ENCODE measurements around the gene AJUBA.
"Not testable (repeated sequence)": the region's sequence is repeated elsewhere in the genome, so short reads cannot be mapped to it uniquely, and the experiment has no call there.

The AJUBA gene

GRCh38 chr14:23005451-23006187 is 23.3 kb upstream of the AJUBA start:
- no peak for DNase-seq

DNA sequence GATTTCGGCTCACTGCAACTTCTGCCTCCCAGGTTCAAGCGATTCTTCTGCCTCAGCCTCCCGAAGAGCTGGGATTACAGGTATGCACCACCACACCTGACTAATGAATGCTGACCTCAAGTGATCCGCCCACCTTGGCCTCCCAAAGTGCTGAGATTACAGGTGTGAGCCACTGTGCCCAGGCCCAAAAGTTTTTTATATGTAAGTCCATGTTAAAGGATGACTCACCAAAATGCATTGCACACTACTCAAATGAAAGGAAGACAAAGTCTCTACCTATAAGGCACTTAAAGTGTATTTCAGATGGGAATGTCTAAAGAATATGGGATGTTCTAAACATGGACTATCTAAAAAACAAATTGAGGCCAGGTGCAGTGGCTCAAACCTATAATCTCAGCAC is 21.9 kb upstream of the AJUBA start:
- DNase-seq = not testable (repeated sequence)

DNA sequence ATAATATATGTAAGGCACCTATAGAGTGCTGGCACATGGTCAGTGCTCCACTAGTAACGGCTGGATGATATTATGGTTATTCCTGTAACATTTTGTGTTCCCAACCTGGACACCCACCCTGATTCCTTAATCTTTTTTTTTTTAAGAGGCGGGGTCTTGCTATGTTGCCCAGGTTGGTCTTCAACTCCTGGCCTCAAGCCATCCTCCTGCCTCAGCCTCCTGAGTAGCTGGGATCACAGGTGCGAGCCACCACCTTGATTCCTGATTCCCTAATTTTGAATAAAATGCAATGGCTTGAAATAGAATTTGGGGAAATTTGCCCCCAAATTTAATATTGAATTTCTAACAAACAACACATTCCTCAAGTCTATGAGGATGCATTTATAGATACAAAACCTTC is 20.2 kb upstream of the AJUBA start:
- DNase-seq = no peak

DNA sequence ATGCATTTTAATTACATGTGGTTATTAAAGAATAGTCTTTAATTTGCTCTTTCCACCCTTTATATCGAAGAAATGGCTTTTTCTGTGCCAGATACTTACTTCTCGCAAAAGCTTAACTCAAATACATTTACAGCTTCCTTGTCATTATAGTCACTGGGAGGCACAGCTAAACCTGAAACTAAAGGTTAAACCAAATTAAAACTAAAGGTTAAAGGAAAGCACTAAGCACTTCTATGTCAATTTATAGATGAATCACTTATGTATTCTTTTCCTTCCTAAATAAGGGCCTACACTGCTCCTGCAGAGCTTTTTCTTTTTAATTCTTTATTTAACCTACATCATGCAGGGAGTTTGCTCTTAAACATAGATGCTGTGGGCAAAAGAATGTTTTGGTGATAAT is 18.5 kb upstream of the AJUBA start:
- DNase-seq = no peak

DNA sequence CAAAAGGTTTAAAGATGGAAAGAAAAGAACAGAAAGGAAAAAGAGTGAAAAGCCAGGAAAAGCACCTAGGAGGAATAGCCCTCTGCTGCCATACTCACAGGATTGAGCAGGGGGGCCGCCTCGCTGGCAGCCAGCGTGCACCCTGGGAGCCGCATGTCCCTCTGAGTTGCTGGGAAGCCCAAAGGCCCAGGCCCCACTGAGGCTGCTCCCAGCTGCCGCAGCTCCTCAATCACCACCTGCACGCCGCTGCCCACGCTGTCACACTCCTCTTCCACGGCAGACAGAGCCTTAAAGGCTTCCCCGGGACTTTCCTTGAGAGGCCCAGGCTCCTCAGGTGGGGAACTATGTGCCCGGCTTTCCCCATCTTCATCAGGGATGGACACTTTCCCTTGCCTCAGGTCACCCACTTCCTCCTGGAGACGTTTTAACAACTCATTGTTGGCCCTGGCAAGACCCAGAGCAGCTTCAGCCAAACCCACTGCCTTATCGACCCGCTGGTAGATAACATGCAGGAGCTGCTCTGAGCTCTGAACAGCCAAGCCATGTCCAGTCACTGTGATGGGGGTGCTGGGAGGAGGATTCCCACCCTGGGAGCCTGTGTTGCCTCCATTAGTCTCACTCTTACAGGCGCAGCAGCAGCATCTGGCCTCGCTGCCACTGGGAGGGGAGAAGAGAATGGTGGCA is 16.1 kb upstream of the AJUBA start:
- DNase-seq = no peak

DNA sequence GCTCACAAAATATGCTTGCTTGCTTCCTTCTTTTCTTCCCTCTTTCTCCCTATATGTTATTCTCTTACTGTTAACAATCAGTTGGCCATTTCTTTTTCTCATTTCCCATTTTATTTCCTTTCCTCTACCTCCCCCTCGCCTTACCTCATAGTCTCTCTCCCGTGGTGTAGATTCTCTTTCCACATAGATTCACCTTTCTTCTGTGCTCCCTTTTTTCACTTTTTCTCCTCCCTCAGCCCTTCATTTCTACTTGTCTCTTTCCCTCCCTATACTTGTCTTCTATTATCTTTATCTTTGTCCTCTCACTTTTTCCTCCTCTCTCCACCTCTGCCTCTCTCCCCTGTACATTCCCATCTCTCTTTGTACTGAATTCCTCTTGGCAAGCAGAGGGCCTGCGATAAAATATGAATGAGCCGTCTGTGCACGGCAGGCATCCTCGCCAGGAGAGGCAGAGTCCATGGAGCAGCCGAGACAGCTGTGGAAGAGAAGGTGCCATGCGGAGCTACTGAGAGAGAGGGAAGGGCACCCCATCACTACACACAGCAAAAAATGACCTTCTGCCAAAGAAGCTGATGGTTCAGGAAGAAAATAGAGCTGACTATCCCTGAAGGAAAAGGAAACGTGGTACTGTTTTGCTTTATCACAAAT is 15.4 kb upstream of the AJUBA start:
- DNase-seq = no peak

GRCh38 chr14:22996768-22997654 is 14.7 kb upstream of the AJUBA start:
- DNase-seq = no peak

DNA sequence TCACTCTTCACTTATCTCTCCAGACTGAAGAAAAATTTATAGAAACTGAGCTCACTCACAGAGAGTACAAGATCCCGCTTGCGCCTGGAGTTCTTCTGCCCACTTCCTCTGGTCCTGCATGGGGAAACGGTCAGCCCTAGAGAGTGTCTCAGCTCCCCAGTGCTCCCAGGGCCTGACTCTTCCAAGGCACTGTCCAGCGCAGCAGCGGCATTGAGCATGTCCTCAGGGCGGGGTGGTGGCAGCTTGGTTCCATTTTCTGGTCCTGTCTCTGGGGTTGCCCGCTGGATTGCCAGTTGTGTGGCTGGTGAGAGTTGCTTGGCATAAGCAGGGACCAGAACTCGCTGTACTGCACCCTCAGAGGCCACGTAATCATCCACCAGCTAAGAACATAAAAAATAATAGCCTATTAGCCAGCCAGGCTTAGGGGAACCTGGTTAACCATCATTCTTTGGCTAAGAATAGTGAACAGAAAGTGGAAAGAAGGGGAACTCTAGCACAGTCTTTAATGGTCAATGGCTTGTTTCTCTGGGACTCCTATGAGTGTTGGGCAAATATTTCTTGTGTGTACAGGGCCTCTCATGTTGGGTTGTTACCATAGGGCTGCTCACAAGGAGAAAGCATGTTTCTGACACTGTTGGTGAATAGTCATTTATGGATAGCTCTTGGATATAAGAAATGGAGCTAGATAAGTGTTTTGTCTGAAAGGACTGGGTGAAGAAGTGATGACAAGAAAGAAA is 13.7 kb upstream of the AJUBA start:
- no peak for DNase-seq

- DNase-seq = no peak
Observed at GRCh38 chr14:22994762-22995275, 12.5 kb upstream of the AJUBA start.

GRCh38 chr14:22993517-22993916 is 11.2 kb upstream of the AJUBA start:
- no peak for DNase-seq

- no peak for DNase-seq
Observed at GRCh38 chr14:22991852-22992251, 9.5 kb upstream of the AJUBA start.

DNA sequence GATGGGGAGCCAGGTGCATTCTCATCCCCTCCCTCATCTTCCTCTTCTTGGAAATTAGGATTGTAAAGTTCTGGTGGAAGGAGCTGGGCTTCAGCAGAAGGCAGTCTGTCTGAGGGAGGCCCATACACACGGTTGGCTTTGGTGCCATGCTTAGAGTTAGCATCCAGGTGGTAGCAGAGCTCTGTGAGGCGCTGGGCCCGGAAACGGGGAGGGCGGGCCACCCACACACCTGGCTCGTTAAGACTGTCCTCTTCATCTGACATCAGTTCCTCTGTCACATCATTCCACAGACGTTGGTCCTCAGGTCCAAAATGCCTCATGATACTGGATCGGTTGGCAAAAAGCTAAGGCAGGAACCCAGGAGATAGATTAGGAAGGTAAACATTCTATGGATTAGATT is 4.9 kb upstream of the AJUBA start:
- no peak for DNase-seq

GRCh38 chr14:22986508-22987054 is 4.2 kb upstream of the AJUBA start:
- DNase-seq = peak; percentile 79

DNA sequence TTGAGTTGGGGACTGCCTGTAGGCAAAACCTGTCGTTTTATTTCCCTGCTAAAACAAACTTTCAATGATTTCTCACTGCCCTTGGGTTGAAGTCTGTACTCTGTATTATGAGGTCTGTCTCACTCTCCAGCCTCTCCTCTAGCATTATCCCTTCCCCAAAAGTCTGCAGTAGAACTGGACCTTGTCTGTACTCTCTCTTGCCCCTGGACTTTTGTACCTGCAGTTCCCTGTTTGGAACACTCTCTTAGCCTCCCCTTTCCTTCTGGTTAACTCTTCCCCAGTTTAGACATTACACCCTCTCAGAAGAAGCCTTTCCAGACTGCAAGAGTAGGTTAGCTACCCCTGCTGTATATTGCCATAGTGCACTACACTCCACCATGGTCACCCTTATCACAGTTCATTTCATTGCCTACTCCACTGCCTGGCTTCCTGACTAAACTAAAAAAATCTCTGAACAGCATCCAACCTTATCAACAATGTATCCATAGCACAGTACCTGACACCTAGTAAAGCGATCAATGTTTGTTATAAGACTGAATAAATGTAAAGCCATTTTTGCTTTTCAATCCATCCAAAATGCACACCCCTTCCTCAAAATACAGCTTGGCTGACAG is 3.6 kb upstream of the AJUBA start:
- DNase-seq = no peak

- DNase-seq = no peak
Observed at GRCh38 chr14:22984959-22985658, 2.8 kb upstream of the AJUBA start.

- no peak for DNase-seq
Observed at GRCh38 chr14:22981876-22982476, 375 bp downstream of the AJUBA start.

DNA sequence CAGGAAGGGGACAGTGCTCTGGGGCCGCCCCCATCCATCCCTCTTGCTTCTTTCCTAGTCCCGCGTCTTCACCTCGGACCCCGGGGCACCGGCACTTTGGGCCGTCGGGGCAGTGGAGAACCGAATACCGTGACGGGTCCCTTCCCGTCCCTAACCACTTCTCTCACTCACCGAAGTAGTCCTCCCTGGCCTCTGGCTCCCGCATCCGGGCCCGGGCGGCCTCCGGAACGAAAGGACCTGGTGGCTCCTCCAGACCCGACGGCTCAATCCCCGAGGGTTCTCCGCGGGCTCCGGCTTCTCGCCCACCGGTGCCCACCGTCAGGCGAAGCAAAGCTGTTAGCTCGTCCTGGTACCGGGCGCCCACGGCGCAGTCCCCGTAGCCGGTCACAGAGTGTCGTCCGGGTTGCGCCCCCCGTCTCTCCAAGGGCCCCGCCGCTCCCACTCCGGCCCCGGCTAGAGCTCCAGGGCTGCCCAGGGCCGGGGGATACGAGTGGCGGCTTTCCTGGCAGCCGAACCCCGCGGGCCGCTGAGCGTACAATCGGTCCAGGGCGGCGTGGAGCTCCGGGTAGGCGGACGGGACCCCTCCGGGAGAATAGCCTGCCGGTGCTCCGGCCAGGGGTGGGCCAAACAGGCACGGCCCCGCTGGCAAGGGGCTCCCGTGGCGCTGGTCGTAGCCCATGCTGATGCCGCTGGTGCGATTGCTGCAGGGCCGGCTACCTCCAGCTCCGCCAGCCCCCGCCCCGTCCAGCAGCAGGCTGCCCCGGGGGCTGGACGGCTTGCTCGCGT is 1.1 kb downstream of the AJUBA start:
- DNase-seq = peak; percentile 20

- DNase-seq = no peak
Observed at GRCh38 chr14:22980672-22981089, 1.7 kb downstream of the AJUBA start.

DNA sequence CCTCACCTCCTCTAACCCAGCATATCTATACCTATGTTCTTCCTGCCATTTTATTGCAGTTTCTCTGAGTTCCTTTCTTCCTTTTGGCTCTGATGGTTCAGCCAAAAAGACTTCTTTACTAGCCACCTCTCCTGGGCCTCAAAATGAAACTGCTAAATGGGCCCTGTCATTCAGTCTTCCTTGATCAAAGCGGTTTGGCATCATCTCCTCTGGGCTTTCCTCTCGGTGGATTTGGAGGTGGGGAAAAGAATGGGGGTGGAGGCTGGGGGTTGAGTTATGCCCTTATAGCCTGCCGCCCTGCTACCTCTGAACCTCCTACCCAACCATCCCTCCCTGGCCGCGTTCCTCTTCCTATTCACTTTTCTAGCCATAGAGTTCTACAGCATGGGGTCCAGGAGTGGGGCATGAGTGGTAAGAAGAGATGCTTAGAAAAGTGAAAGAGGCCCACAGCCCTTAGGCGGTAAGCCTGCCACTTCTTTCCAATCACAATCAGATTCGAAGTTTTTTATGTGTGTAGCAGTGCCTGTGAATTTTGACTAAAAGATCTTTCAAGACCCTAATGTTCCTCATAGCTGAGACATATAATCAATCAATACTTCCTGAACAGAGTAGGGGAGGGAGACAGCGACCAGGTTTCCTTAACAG is 2.5 kb downstream of the AJUBA start:
- DNase-seq = no peak
